ENCODE results near the gene FLT3LG. TPM values are rescaled to one million over a fixed set of nuclear protein-coding genes. Genes with fewer than 3 reads are reported as not detected.

FLT3LG gene
- total RNA-seq, 1 donor from 2014 or later: 1.4 TPM

DNA sequence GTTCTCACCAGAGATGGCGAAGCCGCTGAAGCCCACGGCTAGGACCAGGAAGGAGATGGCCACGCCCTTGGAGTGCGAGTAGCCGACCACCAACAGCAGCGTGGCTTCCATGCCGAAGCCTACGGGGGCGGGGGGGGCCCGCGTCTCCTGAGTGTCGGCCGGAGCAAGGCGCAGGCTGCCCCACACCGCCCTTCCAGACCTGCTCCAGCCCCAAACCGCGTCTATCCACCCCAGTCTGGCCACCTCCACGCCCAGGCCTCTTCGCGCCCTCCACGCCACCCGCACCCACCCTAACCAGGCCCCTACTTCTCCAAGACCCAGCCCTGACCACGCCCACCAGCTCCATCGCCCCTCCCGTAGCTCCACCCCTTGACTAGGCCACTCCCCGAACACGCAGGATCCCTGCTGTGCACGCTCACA is 42.7 kb upstream of the FLT3LG start:
- DNase-seq (ENCODE audit: low spot score): no peak
- H3K9me3 Mint-ChIP-seq (ENCODE audit: unreplicated experiment): no peaks in the 10 kb centered on the region
- peaks cover 23% of the 10 kb centered on the region for H3K36me3 Mint-ChIP-seq (ENCODE audit: low read depth, unreplicated experiment)

GRCh38 chr19:49432141-49433073 is 41.6 kb upstream of the FLT3LG start:
- TF ChIP-seq, protein P1, sequence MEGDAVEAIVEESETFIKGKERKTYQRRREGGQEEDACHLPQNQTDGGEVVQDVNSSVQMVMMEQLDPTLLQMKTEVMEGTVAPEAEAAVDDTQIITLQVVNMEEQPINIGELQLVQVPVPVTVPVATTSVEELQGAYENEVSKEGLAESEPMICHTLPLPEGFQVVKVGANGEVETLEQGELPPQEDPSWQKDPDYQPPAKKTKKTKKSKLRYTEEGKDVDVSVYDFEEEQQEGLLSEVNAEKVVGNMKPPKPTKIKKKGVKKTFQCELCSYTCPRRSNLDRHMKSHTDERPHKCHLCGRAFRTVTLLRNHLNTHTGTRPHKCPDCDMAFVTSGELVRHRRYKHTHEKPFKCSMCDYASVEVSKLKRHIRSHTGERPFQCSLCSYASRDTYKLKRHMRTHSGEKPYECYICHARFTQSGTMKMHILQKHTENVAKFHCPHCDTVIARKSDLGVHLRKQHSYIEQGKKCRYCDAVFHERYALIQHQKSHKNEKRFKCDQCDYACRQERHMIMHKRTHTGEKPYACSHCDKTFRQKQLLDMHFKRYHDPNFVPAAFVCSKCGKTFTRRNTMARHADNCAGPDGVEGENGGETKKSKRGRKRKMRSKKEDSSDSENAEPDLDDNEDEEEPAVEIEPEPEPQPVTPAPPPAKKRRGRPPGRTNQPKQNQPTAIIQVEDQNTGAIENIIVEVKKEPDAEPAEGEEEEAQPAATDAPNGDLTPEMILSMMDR (IDR thresholded peaks at IDR 0.05; ENCODE audit: unreplicated experiment): no peak
- H3K36me3 Mint-ChIP-seq (ENCODE audit: low read depth, unreplicated experiment): peaks cover 15% of the 10 kb centered on the region
- H3K4me3 Mint-ChIP-seq (ENCODE audit: unreplicated experiment): no peak overlapping the region
- DNase-seq (ENCODE audit: low spot score): no peak
- peaks cover 41% of the 10 kb centered on the region for H3K27me3 Mint-ChIP-seq (ENCODE audit: unreplicated experiment)
- no peaks in the 10 kb centered on the region for H3K9me3 Mint-ChIP-seq (ENCODE audit: unreplicated experiment)
- no peak overlapping the region for H3K27ac Mint-ChIP-seq (ENCODE audit: unreplicated experiment)
- H3K4me1 Mint-ChIP-seq (ENCODE audit: unreplicated experiment): no peaks in the 10 kb centered on the region

More for the DNA sequence above, 42.7 kb upstream of the FLT3LG start:
- TF ChIP-seq, protein P1 (IDR thresholded peaks at IDR 0.05; ENCODE audit: unreplicated experiment): no peak
- H3K4me1 Mint-ChIP-seq (ENCODE audit: unreplicated experiment): peaks cover 9% of the 10 kb centered on the region
- no peak overlapping the region for H3K27ac Mint-ChIP-seq (ENCODE audit: unreplicated experiment)
- peaks cover 46% of the 10 kb centered on the region for H3K27me3 Mint-ChIP-seq (ENCODE audit: unreplicated experiment)
- H3K4me3 Mint-ChIP-seq (ENCODE audit: unreplicated experiment): no peak overlapping the region

DNA sequence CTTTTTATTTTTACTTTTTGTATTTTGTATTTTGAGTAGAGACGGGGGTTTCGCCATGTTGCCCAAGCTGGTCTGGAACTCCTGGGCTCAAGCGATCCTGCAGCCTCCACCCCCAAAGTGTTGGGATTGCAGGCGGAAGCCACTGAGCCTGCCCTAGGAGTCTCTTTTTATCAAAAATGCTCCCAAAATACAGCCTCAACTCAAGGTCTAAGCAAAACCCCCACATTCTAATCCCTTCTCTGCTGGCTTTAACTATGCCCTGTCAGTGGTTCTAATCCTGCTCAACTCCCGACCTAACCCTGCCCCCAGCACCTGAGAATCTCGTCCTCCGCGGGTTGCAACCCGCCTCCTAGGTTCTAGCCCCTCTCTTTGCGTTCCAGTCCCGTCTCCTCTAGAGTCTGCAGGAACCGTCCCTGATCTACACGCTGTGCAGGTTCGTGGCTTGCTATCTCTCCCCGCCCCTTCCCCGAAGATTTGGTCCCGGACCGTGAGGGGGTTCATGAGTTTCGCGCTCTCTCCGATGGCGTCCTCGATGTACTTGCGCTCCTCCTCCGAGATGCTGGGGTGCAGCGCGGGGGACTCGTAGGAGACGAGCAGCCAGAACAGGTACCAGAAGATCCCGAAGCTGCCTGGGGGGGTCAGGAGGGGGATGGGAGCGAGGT is 40.6 kb upstream of the FLT3LG start:
- H3K27ac Mint-ChIP-seq (ENCODE audit: unreplicated experiment): no peak overlapping the region
- TF ChIP-seq, protein P1 (IDR thresholded peaks at IDR 0.05; ENCODE audit: unreplicated experiment): no peak
- H3K27me3 Mint-ChIP-seq (ENCODE audit: unreplicated experiment): peaks cover 47% of the 10 kb centered on the region
- DNase-seq (ENCODE audit: low spot score): no peak
- no peak overlapping the region for H3K4me3 Mint-ChIP-seq (ENCODE audit: unreplicated experiment)
- H3K4me1 Mint-ChIP-seq (ENCODE audit: unreplicated experiment): no peaks in the 10 kb centered on the region
- H3K9me3 Mint-ChIP-seq (ENCODE audit: unreplicated experiment): no peaks in the 10 kb centered on the region
- H3K36me3 Mint-ChIP-seq (ENCODE audit: low read depth, unreplicated experiment): peaks cover 15% of the 10 kb centered on the region

GRCh38 chr19:49434907-49435583 is 39.0 kb upstream of the FLT3LG start:
- no peaks in the 10 kb centered on the region for H3K9me3 Mint-ChIP-seq (ENCODE audit: unreplicated experiment)
- H3K27me3 Mint-ChIP-seq (ENCODE audit: unreplicated experiment): peaks cover 53% of the 10 kb centered on the region
- TF ChIP-seq, protein P1 (IDR thresholded peaks at IDR 0.05; ENCODE audit: unreplicated experiment): no peak
- no peak for DNase-seq (ENCODE audit: low spot score)
- peak overlapping the region; percentile 74 for H3K27ac Mint-ChIP-seq (ENCODE audit: unreplicated experiment)
- peaks cover 10% of the 10 kb centered on the region for H3K36me3 Mint-ChIP-seq (ENCODE audit: low read depth, unreplicated experiment)
- no peaks in the 10 kb centered on the region for H3K4me1 Mint-ChIP-seq (ENCODE audit: unreplicated experiment)
- H3K4me3 Mint-ChIP-seq (ENCODE audit: unreplicated experiment): no peak overlapping the region

Data from endothelial cell (in vitro differentiated cells).